ENCODE measurements around the gene MPP3. TPM values are rescaled to one million over a fixed set of nuclear protein-coding genes. Genes with fewer than 3 reads are reported as not detected.

The MPP3 gene
- total RNA-seq, 1 donor from 2014 or later, result 35.2 TPM

DNA sequence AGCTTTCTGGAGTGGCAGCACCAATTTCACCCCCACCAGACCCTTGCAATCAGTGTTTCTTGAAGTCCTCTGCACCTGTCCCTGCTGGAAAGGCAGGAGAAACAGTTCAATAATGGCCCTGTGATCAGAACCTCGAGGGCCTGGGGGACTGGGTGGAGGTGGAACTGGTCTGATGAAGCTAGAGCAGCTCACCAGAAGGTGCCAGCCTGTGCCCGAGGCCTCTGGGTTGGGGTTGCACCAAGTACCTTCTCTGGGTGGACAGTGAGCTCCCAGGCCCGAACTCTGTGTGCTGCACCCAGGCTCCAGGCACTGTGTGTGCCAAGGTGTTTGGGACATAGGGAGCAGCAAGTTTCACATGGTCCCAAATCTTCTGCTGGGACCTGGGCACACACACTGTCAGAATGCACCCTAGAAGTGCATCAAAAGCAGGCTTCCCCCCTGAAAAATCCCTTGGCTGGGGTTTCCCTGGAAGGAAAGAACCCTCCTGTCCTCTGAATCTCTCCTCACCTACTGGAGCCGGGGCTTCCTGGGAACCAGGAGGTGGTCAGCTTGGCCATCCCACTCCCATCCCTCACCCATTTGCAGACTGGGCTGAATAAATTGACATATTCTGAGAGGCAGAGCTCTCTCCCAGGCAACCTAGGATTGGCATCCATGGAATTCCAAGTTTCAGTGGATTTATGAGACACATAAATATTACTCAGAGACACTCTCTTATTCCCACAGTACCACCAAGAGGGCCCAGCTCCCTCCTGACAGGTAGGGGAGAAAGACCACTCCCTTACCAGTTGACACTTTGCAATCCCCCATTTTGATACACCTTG is 31.4 kb upstream of the MPP3 start:
- Histone ChIP-seq H3K4me1 (peaks cover 30% of the 10 kb centered on the region), H3K27me3 (ENCODE audit: low read depth) (no peaks in the 10 kb centered on the region), H3K27ac (replicated peaks) (no peak overlapping the region), H3K36me3 (no peaks in the 10 kb centered on the region), H3K9me3 (replicated peaks) (no peaks in the 10 kb centered on the region), H3K4me3 (no peak overlapping the region)
- TF ChIP-seq, protein P1, sequence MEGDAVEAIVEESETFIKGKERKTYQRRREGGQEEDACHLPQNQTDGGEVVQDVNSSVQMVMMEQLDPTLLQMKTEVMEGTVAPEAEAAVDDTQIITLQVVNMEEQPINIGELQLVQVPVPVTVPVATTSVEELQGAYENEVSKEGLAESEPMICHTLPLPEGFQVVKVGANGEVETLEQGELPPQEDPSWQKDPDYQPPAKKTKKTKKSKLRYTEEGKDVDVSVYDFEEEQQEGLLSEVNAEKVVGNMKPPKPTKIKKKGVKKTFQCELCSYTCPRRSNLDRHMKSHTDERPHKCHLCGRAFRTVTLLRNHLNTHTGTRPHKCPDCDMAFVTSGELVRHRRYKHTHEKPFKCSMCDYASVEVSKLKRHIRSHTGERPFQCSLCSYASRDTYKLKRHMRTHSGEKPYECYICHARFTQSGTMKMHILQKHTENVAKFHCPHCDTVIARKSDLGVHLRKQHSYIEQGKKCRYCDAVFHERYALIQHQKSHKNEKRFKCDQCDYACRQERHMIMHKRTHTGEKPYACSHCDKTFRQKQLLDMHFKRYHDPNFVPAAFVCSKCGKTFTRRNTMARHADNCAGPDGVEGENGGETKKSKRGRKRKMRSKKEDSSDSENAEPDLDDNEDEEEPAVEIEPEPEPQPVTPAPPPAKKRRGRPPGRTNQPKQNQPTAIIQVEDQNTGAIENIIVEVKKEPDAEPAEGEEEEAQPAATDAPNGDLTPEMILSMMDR (IDR thresholded peaks at IDR 0.05; ENCODE audit: borderline replicate concordance), result no peak
- DNase-seq, result no peak
- intact Hi-C loops (cut with micrococcal nuclease), result no loop called here

DNA sequence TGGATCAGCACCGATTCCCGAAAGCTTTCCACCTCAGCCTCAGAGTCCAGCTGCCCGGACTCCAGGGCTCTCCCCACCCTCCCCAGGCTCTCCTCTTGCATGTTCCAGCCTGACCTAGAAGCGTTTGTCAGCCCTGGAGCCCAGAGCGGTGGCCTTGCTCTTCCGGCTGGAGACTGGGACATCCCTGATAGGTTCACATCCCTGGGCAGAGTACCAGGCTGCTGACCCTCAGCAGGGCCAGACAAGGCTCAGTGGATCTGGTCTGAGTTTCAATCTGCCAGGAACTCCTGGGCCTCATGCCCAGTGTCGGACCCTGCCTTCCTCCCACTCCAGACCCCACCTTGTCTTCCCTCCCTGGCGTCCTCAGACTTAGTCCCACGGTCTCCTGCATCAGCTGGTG is 29.0 kb upstream of the MPP3 start:
- no peak for DNase-seq
- H3K4me1 ChIP-seq, result peaks cover 54% of the 10 kb centered on the region
- no peak overlapping the region for H3K4me3 ChIP-seq
- H3K27me3 ChIP-seq (ENCODE audit: low read depth), result no peaks in the 10 kb centered on the region
- H3K36me3 ChIP-seq, result no peaks in the 10 kb centered on the region
- no peaks in the 10 kb centered on the region for H3K9me3 ChIP-seq (replicated peaks)
- intact Hi-C loops (cut with micrococcal nuclease), result no loop called here
- TF ChIP-seq, protein P1 (IDR thresholded peaks at IDR 0.05; ENCODE audit: borderline replicate concordance), result no peak
- H3K27ac ChIP-seq (replicated peaks), result peak overlapping the region; percentile 72

DNA sequence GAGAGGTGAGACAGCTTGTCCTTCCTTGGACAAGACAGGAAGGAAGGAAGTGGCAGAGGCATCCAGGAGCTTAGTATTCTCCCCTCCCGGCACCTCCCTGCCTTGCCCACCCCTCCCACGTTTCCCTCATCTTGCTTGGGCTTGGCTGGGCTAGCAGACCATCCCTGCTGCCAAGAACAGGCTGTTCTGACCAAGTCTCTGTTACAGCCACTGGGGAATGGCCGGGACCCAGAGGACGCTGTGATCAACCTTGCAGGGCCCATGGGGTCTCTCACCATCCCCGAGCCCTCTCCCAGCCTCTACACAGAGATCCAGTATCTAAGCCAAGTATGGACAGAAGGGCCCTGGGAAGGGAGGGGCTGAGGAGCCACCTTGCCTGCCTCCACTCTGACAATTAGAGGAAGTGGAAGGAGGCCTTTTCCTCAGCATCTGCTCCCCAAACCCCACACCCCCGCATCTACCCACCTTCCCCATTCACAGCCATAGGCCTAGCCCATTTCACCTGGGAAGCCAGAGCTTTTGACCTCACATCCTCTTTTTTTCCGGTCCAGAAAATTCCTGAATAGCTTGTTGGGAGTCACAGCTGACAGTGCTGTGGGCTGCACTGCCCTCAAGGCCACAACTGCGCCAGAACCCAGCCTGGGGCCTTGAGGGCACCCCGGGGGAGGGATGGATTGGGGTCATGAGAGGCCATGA is 28.1 kb upstream of the MPP3 start:
- Histone ChIP-seq H3K9me3 (replicated peaks) (no peaks in the 10 kb centered on the region), H3K27me3 (ENCODE audit: low read depth) (no peaks in the 10 kb centered on the region), H3K36me3 (no peaks in the 10 kb centered on the region), H3K4me3 (peak overlapping the region; percentile 6), H3K4me1 (peaks cover 63% of the 10 kb centered on the region), H3K27ac (replicated peaks) (peak overlapping the region; percentile 72)
- peak; percentile 73 for DNase-seq
- TF ChIP-seq, protein P1 (IDR thresholded peaks at IDR 0.05; ENCODE audit: borderline replicate concordance), result no peak
- intact Hi-C loops (cut with micrococcal nuclease), result no loop called here

DNA sequence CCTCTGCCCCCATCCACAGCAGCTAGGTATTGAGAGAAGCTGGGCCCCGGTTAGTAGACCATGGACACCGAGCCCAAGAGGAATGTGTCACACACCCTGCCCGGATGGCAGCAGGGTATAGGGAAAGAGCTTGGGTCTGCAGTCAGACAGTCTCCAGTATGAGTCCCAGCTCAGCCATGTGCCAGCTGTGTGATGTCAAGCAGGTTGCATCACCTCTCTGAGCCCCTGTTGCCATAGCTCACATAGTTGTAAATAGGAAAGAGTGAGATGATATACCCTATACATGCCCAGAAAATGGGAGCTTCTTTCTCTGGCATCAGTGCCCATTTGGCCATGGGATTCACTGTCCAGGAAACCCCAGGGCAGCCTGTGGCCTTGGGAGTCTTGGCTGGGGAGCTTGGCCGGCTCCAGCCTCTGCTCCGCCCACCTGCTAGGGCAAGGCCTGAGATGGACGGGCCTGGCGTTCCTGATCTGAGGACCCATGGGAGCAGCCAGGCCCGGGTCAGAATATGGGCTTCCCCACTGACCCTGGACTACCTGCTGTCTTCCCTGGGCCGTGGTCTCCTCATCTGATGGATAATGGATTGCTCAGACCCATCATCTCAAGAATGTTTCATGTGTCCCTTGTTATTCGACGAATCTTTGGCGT is 27.3 kb upstream of the MPP3 start:
- Histone ChIP-seq H3K9me3 (replicated peaks) (no peaks in the 10 kb centered on the region), H3K36me3 (no peaks in the 10 kb centered on the region), H3K4me3 (peak overlapping the region; percentile 6), H3K27ac (replicated peaks) (peak overlapping the region; percentile 72), H3K27me3 (ENCODE audit: low read depth) (no peaks in the 10 kb centered on the region), H3K4me1 (peaks cover 64% of the 10 kb centered on the region)
- intact Hi-C loops (cut with micrococcal nuclease), result no loop called here
- TF ChIP-seq, protein P1 (IDR thresholded peaks at IDR 0.05; ENCODE audit: borderline replicate concordance), result no peak
- DNase-seq, result no peak

DNA sequence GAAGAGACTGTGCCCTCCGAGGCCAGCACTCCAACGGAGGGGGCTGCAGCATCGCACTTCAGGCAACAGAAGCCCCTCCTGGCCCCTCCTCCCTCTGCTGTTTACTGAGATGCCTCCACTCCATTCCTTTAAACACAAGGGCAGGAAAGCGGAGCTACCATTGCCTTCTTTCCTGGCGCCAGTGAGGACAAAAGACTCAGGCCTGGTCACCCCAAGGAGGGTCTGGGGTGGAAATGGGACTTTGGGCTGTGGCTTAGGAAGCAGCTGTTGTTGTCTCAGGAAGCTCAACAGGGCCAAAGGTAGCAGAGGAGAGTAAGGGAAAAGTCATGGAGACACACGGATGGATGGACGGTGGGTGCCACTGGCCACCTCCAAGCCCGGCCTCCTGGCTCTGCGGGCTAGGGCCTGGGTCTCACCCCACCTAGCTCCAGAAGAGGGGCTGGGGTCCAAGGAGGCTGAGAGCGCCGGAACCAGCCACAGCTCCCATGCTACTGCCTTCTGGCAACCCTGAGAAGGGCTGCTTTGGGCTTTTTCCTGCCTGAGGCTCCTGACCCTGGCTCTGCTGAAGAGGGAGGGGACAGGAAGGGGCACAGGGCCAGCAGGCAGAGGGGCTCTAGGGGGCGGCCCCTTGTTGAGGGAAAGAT is 25.1 kb upstream of the MPP3 start:
- TF ChIP-seq, protein P1 (IDR thresholded peaks at IDR 0.05; ENCODE audit: borderline replicate concordance), result no peak
- no peaks in the 10 kb centered on the region for H3K36me3 ChIP-seq
- DNase-seq, result no peak
- no peaks in the 10 kb centered on the region for H3K27me3 ChIP-seq (ENCODE audit: low read depth)
- H3K27ac ChIP-seq (replicated peaks), result peak overlapping the region; percentile 72
- peaks cover 80% of the 10 kb centered on the region for H3K4me1 ChIP-seq
- H3K9me3 ChIP-seq (replicated peaks), result no peaks in the 10 kb centered on the region
- H3K4me3 ChIP-seq, result no peak overlapping the region
- intact Hi-C loops (cut with micrococcal nuclease), result no loop called here

Measured in left ventricle myocardium inferior (tissue), 1 donor.